SK-N-SH (cell line): ENCODE results near the gene NTN5. TPM values are rescaled to one million over a fixed set of nuclear protein-coding genes. Genes with fewer than 3 reads are reported as not detected.

Experiments used
- CTCF ChIA-PET: fragments of 300-600, 350-600 bp; formaldehyde crosslinking; extraction: SDS; loops from one replicate; lab custom pipeline; 2021; lab: Yijun Ruan, JAX
- POLR2A ChIA-PET: fragments of 350-600 bp; sonication (Branson Sonifier 250); formaldehyde crosslinking; extraction: SDS; loops from one replicate; lab custom pipeline; 2020; ENCODE audit warnings: antibody characterized with exemption, inconsistent platforms; lab: Yijun Ruan, JAX
- DNase-seq: peaks from one replicate; pipeline ENCODE4 v3.0.0; 2012
- H2AFZ ChIP-seq: fragments of 200-600 bp; sonication (generic); 2 replicates; pipeline ENCODE4 v1.8.1; 2016; ENCODE audit warnings: antibody characterized with exemption, mild to moderate bottlenecking, low read depth
- H3F3A ChIP-seq: fragments of 200-600 bp; sonication (generic); replicated peaks from 2 replicates; pipeline ENCODE3; 2016; ENCODE audit warnings: antibody characterized with exemption, mild to moderate bottlenecking; ENCODE audit not compliant: insufficient read depth
- H3K27ac ChIP-seq, 2 experiments: fragments of 200-500 bp in 1 of 2; fragments of 200-600 bp in 1 of 2; sonication (Bioruptor generic) in 1 of 2; sonication (generic), shearing (Covaris generic) in 1 of 2; 2 replicates each; pipeline versions ENCODE4 v1.5.1 to v1.6.1; 2014 to 2016; ENCODE audit warnings: low read depth in 2 of 2, inconsistent platforms in 1 of 2, low read length in 1 of 2, mild to moderate bottlenecking in 1 of 2, mixed read lengths in 1 of 2
- H3K27me3 ChIP-seq: fragments of 200-600 bp; sonication (generic), shearing (Covaris generic); 2 replicates; pipeline ENCODE4 v1.6.1; 2016; ENCODE audit warnings: mixed run types; ENCODE audit not compliant: insufficient read depth
- H3K36me3 ChIP-seq, 2 experiments: fragments of 200-500 bp in 1 of 2; fragments of 200-600 bp in 1 of 2; sonication (Bioruptor generic) in 1 of 2; sonication (generic) in 1 of 2; replicated peaks in 1 of 2; 2 replicates each; pipeline versions ENCODE3 to v1.5.1; 2014 to 2016; ENCODE audit warnings: low read length in 1 of 2, mild to moderate bottlenecking in 1 of 2; ENCODE audit not compliant: insufficient read depth in 2 of 2, control insufficient read depth in 1 of 2
- H3K4me1 ChIP-seq, 2 experiments: fragments of 200-500 bp in 1 of 2; fragments of 200-600 bp in 1 of 2; sonication (Bioruptor generic) in 1 of 2; sonication (generic), shearing (Covaris generic) in 1 of 2; 2 replicates each; pipeline versions ENCODE4 v1.5.1 to v1.6.1; 2014 to 2016; ENCODE audit warnings: low read depth in 1 of 2, low read length in 1 of 2, mixed run types in 1 of 2; ENCODE audit not compliant: insufficient read depth in 2 of 2, control insufficient read depth in 1 of 2
- H3K4me2 ChIP-seq: fragments of 200-600 bp; sonication (generic), shearing (Covaris generic); 2 replicates; pipeline ENCODE4 v1.6.1; 2017; ENCODE audit warnings: mixed run types
- H3K4me3 ChIP-seq, 2 experiments: fragments of 200-500 bp in 1 of 2; fragments of 200-600 bp in 1 of 2; sonication (Bioruptor generic) in 1 of 2; sonication (generic), shearing (Covaris generic) in 1 of 2; 2 replicates each; pipeline versions ENCODE4 v1.5.1 to v1.8.1; 2014 to 2016; ENCODE audit warnings: low read depth in 2 of 2, inconsistent platforms in 1 of 2, low read length in 1 of 2, mild to moderate bottlenecking in 1 of 2, mixed read lengths in 1 of 2, moderate library complexity in 1 of 2
- H3K79me2 ChIP-seq: fragments of 200-600 bp; sonication (generic); 2 replicates; pipeline ENCODE4 v1.8.1; 2017; ENCODE audit warnings: mild to moderate bottlenecking; ENCODE audit not compliant: insufficient read depth
- H3K9ac ChIP-seq: fragments of 200-600 bp; sonication (generic); 2 replicates; pipeline ENCODE4 v1.6.1; 2017; ENCODE audit warnings: mixed run types
- H3K9me2 ChIP-seq: fragments of 200-600 bp; sonication (generic); 2 replicates; pipeline ENCODE4 v1.6.1; 2017; ENCODE audit warnings: mixed run types
- H3K9me3 ChIP-seq: fragments of 200-600 bp; sonication (generic); 2 replicates; pipeline ENCODE4 v1.6.1; 2017; ENCODE audit warnings: mixed run types, mild to moderate bottlenecking, moderate library complexity
- H4K20me1 ChIP-seq: fragments of 200-600 bp; sonication (generic); 2 replicates; pipeline ENCODE4 v1.6.1; 2017; ENCODE audit warnings: mild to moderate bottlenecking, mixed run types; ENCODE audit not compliant: insufficient read depth
- CHD2 ChIP-seq: fragments of 150-350 bp; IDR thresholded peaks from 2 replicates; pipeline ENCODE4 v1.6.1; 2018; ENCODE audit warnings: low read length; ENCODE audit not compliant: partially characterized antibody
- ELF1 ChIP-seq: IDR thresholded peaks from 2 replicates; pipeline ENCODE4 v1.4.0; 2012
- MAX ChIP-seq: IDR thresholded peaks from 2 replicates; pipeline ENCODE4 v1.4.0; 2012; ENCODE audit warnings: low read depth
- MXI1 ChIP-seq: IDR thresholded peaks from 2 replicates; pipeline ENCODE4 v1.6.1; 2012; ENCODE audit warnings: mild to moderate bottlenecking, low read depth, low read length, improper control_type of control experiment
- NRF1 ChIP-seq: IDR thresholded peaks from 2 replicates; pipeline ENCODE4 v1.6.1; 2012; ENCODE audit warnings: low read depth, mild to moderate bottlenecking, low read length
- POLR2AphosphoS5 ChIP-seq: IDR thresholded peaks from 2 replicates; pipeline ENCODE4 v1.6.1; 2012; ENCODE audit warnings: low read depth, low read length
- RAD21 ChIP-seq: IDR thresholded peaks from 2 replicates; pipeline ENCODE4 v1.6.1; 2012; ENCODE audit warnings: mild to moderate bottlenecking, low read length
- REST ChIP-seq: IDR thresholded peaks from 2 replicates; pipeline ENCODE4 v1.6.1; 2012; ENCODE audit warnings: mild to moderate bottlenecking, low read depth, low read length, moderate library complexity
- RFX5 ChIP-seq: IDR thresholded peaks from 2 replicates; pipeline ENCODE4 v1.6.1; 2012; ENCODE audit warnings: mild to moderate bottlenecking, improper control_type of control experiment, low read length
- WGBS: methylation state at CpG from one replicate; pipeline ENCODE4 v1.1.6; 2017; ENCODE audit warnings: low lambda C conversion rate; 5-methylcytosine and 5-hydroxymethylcytosine counted together
- polyA plus RNA-seq, 3 experiments: library from polyadenylated mRNA; depleted of rRNA; stranded (reverse); fragments of >200 nt; gene quantifications; 2 replicates each; pipeline ENCODE4 v1.2.3, GENCODE V29; 2012

NTN5 gene
- polyA plus RNA-seq, 1 of the 3 experiments (the other 2 are of a cell fraction) = 0.74 TPM

- peak overlapping the region; percentile 75 to 100 for H3K4me3 ChIP-seq
- ChIA-PET POLR2A (interaction anchor here (0.6 to 1.0 kb wide), 3 partner anchors 22 to 159 kb away, joined by 3 to 4 read pairs (median 3); no protein-coding TSS in a partner anchor), CTCF (interaction anchor here (0.7 to 4.5 kb wide), 4 partner anchors 25 to 128 kb away, joined by 3 to 30 read pairs (median 12); partner anchors contain the start of gene CA11)
- H3K9ac ChIP-seq = peak overlapping the region; percentile 82
- DNase-seq = peak; percentile 98
- TF ChIP-seq REST (no peak), RAD21 (no peak; the same call in 1 of the 2 replicates), POLR2AphosphoS5 (peak; percentile 69; the same call in 1 of the 2 replicates), NRF1 (peak; percentile 97), MAX (peak; percentile 27; the same call in 1 of the 2 replicates), CHD2 (peak; percentile 78), ELF1 (0 out of 2 replicates have a peak, but pooled peaks have one; percentile 47), MXI1 (peak; percentile 75), RFX5 (peak; percentile 84)
- peaks cover 17% of the 10 kb centered on the region for H3K79me2 ChIP-seq
- H3K27ac ChIP-seq = peak overlapping the region; percentile 77 to 85
- H3K27me3 ChIP-seq = no peaks in the 10 kb centered on the region
- H3K4me1 ChIP-seq = peaks cover 8 to 30% of the 10 kb centered on the region in 2 experiments; a peak in 2 of 4 replicates
- peaks cover 4% of the 10 kb centered on the region for H3F3A ChIP-seq
- no peaks in the 10 kb centered on the region for H3K9me2 ChIP-seq
- no peaks in the 10 kb centered on the region for H3K9me3 ChIP-seq
- H2AFZ ChIP-seq = peak overlapping the region; percentile 97
- no peaks in the 10 kb centered on the region for H4K20me1 ChIP-seq
- WGBS = 1% methylated on average over 47 of the region's 67 CpGs
- no peaks in the 10 kb centered on the region for H3K36me3 ChIP-seq
- peak overlapping the region; percentile 98 for H3K4me2 ChIP-seq
Observed at GRCh38 chr19:48713864-48714755, 41.3 kb upstream of the NTN5 start.
